Osteocyte (in vitro differentiated cells): ENCODE measurements around the gene SEBOX. TPM values are rescaled to one million over a fixed set of nuclear protein-coding genes. Genes with fewer than 3 reads are reported as not detected.

Experiments used
- DNase-seq: peaks from one replicate; pipeline ENCODE4 v3.0.0; 2021; ENCODE audit warnings: mixed read lengths; ENCODE audit not compliant: unreplicated experiment; ENCODE audit errors: extremely low spot score
- H3K27ac Mint-ChIP-seq: one replicate; pipeline ENCODE4 v1.8.0; 2021; ENCODE audit warnings: mild to moderate bottlenecking, mixed read lengths; ENCODE audit not compliant: unreplicated experiment
- H3K27me3 Mint-ChIP-seq: one replicate; pipeline ENCODE4 v1.8.0; 2021; ENCODE audit warnings: mixed read lengths; ENCODE audit not compliant: unreplicated experiment
- H3K36me3 Mint-ChIP-seq: one replicate; pipeline ENCODE4 v1.8.0; 2021; ENCODE audit warnings: mixed read lengths; ENCODE audit not compliant: unreplicated experiment
- H3K4me1 Mint-ChIP-seq: one replicate; pipeline ENCODE4 v1.8.0; 2021; ENCODE audit warnings: mixed read lengths; ENCODE audit not compliant: unreplicated experiment
- H3K4me3 Mint-ChIP-seq: one replicate; pipeline ENCODE4 v1.8.0; 2021; ENCODE audit warnings: mild to moderate bottlenecking, moderate library complexity, mixed read lengths; ENCODE audit not compliant: unreplicated experiment
- H3K9me3 Mint-ChIP-seq: one replicate; pipeline ENCODE4 v1.8.0; 2021; ENCODE audit warnings: mixed read lengths; ENCODE audit not compliant: unreplicated experiment
- total RNA-seq: library from RNA; stranded (reverse); gene quantifications from 2 replicates; pipeline ENCODE4 v1.2.1, GENCODE V29; 2021
- TF ChIP-seq, protein P1 (sequence below): fragments of 200-600 bp; sonication (generic); IDR thresholded peaks from 2 replicates; pipeline ENCODE4 v1.5.0; 2021; ENCODE audit warnings: antibody characterized with exemption, mild to moderate bottlenecking, moderate library complexity

Gene SEBOX
- total RNA-seq, 1 donor from 2014 or later, result not detected

DNA sequence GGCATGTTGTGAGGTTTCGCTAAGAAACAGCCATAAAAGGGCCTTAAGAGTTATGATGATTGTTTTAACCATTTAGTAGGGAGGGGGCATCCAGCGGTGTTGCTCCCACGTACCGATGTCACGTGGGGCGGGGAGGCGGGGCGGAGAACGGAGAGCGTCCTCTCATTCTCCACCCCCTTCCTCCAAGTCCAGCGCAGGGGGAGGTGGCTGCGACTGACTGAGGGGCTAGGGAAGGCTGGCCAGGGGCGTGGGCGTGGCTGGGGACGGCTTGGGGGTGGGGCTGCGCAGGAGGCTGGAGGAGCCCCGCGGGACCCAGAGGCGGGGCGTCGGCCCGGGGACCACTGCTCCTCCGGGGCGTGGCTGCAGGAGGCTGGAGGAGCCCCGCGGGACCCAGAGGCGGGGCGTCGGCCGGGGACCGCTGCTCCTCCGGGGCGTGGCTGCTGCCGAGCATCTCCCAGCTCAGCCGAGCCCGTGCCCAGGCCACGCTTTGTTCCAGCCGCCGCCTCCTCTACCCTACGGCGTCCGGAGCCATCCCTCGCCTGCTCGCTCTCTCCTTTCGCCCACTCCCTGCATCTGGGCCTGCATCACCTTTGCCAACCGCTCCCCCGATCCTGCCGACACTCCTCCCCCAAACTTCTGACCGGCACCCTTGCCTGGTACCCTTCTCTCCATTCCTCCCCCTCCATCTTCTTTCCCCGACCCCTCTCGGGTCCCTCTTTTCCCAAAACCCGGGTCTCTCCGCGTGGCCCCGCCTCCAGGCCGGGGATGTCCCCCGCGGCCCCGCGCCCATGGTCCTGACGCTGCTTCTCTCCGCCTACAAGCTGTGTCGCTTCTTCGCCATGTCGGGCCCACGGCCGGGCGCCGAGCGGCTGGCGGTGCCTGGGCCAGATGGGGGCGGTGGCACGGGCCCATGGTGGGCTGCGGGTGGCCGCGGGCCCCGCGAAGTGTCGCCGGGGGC lies 6.5 kb upstream of the SEBOX start, which contains the start of gene SARM1:
Gene SARM1, plus strand, starts transcription at position 450 of the 958 bp plus-strand sequence. Its CDS starts 339 bp downstream, at position 789.
- TF ChIP-seq, protein P1, sequence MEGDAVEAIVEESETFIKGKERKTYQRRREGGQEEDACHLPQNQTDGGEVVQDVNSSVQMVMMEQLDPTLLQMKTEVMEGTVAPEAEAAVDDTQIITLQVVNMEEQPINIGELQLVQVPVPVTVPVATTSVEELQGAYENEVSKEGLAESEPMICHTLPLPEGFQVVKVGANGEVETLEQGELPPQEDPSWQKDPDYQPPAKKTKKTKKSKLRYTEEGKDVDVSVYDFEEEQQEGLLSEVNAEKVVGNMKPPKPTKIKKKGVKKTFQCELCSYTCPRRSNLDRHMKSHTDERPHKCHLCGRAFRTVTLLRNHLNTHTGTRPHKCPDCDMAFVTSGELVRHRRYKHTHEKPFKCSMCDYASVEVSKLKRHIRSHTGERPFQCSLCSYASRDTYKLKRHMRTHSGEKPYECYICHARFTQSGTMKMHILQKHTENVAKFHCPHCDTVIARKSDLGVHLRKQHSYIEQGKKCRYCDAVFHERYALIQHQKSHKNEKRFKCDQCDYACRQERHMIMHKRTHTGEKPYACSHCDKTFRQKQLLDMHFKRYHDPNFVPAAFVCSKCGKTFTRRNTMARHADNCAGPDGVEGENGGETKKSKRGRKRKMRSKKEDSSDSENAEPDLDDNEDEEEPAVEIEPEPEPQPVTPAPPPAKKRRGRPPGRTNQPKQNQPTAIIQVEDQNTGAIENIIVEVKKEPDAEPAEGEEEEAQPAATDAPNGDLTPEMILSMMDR, result no peak
- Mint-ChIP-seq H3K9me3 (no peaks in the 10 kb centered on the region), H3K27ac (peak within 1 kb of the TSS; percentile 76), H3K4me1 (peaks cover 26% of the 10 kb centered on the region), H3K27me3 (no peaks in the 10 kb centered on the region), H3K4me3 (peak within 1 kb of the TSS; percentile 83), H3K36me3 (peaks cover 2% of the 10 kb centered on the region)
- peak; percentile 95 for DNase-seq

DNA sequence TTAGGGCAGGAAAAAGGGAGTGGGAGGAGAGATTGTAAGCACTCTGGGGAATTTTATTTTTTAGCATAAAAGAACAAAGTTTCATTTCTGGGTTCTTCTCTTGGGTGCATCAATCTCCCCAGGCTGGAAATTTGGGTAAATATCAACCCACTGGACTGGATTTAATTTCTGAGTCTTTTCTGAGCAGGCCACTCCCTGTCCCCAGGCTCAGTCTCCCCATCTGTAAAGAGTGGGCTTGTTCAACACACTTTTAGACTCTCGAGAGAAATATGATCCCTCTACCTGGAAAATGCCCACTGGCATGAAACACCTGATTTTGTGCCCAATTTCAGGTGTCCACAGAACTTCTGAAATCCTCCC lies 5.7 kb upstream of the SEBOX start:
- H3K27me3 Mint-ChIP-seq, result no peaks in the 10 kb centered on the region
- DNase-seq, result no peak
- H3K4me1 Mint-ChIP-seq, result peaks cover 26% of the 10 kb centered on the region
- H3K9me3 Mint-ChIP-seq, result no peaks in the 10 kb centered on the region
- peaks cover 2% of the 10 kb centered on the region for H3K36me3 Mint-ChIP-seq
- TF ChIP-seq, protein P1, result no peak
- H3K27ac Mint-ChIP-seq, result peak overlapping the region; percentile 76
- H3K4me3 Mint-ChIP-seq, result peak overlapping the region; percentile 83

DNA sequence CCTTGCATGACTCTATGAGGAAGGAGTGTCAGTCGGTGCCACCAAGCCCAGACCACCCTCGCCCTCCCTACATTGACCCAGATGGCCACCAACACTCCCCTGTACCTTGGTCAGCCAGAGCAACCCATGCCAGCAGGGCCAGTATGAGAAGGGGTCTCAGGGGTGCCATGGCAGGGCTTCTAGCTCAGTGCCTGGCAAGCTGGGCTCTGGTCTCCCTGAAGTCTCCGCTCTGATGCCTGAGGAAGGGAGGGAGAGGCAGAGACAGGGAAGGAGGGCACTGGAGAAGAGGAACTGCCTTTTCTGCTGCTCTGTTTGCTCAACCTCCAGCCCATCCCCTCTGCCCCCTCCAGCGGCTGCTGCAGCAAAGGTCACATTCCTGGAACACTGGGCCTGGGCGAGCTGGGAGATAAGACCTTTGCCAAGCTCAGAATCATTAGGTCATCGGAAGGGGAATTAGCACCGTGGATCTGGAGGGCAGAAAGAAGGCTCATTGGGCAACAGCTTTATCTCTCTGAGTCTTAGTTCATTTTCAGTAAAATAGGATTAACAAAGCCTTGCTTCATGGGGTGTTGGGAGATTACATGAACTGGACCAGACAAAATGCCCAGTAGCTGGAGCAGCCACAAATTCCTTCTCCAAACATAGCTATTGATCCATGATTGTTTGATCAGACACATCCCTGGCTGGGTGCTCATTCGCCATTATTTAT lies 5.2 kb upstream of the SEBOX start, which contains the start of gene VTN:
Gene VTN, minus strand, starts transcription at position 273 of the 709 bp plus-strand sequence. Its CDS starts 104 bp downstream, at position 169.
- H3K4me1 Mint-ChIP-seq, result peaks cover 26% of the 10 kb centered on the region
- no peaks in the 10 kb centered on the region for H3K27me3 Mint-ChIP-seq
- H3K36me3 Mint-ChIP-seq, result peaks cover 2% of the 10 kb centered on the region
- H3K27ac Mint-ChIP-seq, result peak within 1 kb of the TSS; percentile 76
- TF ChIP-seq, protein P1, result no peak
- H3K9me3 Mint-ChIP-seq, result no peaks in the 10 kb centered on the region
- H3K4me3 Mint-ChIP-seq, result peak within 1 kb of the TSS; percentile 83
- DNase-seq, result no peak

DNA sequence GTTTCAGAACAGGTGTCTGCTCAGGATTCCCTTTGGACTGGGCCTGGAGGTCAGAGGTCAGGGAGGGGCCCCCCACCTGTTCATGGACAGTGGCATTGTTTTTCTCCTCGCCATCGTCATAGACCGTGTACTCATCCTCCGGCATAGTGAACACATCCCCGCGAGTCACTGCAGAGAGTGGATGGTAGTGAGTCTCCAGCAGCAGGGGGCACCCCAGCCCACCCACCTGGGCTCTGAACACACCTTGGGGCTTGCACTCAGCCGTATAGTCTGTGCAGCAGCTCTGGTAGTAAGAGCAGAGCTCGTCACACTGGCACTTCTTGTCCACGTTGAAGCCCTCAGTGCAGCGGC lies 4.7 kb upstream of the SEBOX start:
- TF ChIP-seq, protein P1, result no peak
- Mint-ChIP-seq H3K27me3 (no peaks in the 10 kb centered on the region), H3K4me1 (peaks cover 26% of the 10 kb centered on the region), H3K36me3 (no peaks in the 10 kb centered on the region), H3K27ac (no peak overlapping the region), H3K9me3 (no peaks in the 10 kb centered on the region), H3K4me3 (no peak overlapping the region)
- no peak for DNase-seq
